Measurements from ENCODE around the gene ATP6V0B. TPM values are rescaled to one million over a fixed set of nuclear protein-coding genes. Genes with fewer than 3 reads are reported as not detected.

ATP6V0B gene
- polyA plus RNA-seq, 1 experiment = 186 TPM

- H3K4me3 ChIP-seq (ENCODE audit: low read depth, low read length) = no peak overlapping the region
- DNase-seq (ENCODE audit: low read depth) = no peak
- no peak for TF ChIP-seq CTCF (IDR thresholded peaks at IDR 0.05; ENCODE audit: insufficient read depth, low read depth, low read length)
- CTCF ChIA-PET = interaction anchor here (1.3 kb wide), 2 partner anchors 18 to 61 kb away, joined by 3 to 4 read pairs; no protein-coding TSS in a partner anchor
- POLR2A ChIA-PET = no interaction called here
- peaks cover 13% of the 10 kb centered on the region for H3K36me3 ChIP-seq (ENCODE audit: control insufficient read depth, insufficient read depth, low read length)
- no peaks in the 10 kb centered on the region for H3K27me3 ChIP-seq (ENCODE audit: control insufficient read depth, insufficient read depth, low read length)
These were observed 12.6 kb downstream of the ATP6V0B start for GRCh38 chr1:43987159-43987902.

- H3K4me3 ChIP-seq (ENCODE audit: low read depth, low read length) = peak overlapping the region; percentile 68
- ChIA-PET POLR2A (no interaction called here), CTCF (interaction anchor here (1.0 to 5.4 kb wide), 3 partner anchors 15 to 58 kb away, joined by 3 to 44 read pairs (median 5); no protein-coding TSS in a partner anchor)
- no peaks in the 10 kb centered on the region for H3K27me3 ChIP-seq (ENCODE audit: control insufficient read depth, insufficient read depth, low read length)
- DNase-seq (ENCODE audit: low read depth) = no peak
- TF ChIP-seq CTCF (IDR thresholded peaks at IDR 0.05; ENCODE audit: insufficient read depth, low read depth, low read length) = peak; percentile 30; the same call in 1 of the 2 replicates
- peaks cover under 1% of the 10 kb centered on the region for H3K36me3 ChIP-seq (ENCODE audit: control insufficient read depth, insufficient read depth, low read length)
These were observed 15.8 kb downstream of the ATP6V0B start for GRCh38 chr1:43990271-43991199.

DNA sequence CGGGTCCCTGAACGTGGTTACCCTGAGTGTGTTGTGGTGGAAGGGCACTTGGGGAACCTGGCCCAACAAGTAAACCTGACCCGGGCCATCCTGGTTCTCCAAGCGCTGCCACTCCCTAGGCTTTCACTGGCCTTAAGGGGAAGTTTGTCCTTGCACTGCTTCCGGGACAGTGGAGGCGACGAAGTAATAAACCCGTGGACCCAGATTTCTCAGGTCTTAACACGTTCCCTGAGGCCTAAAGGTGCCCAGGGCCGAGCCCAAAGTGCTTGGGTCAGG, 16.4 kb downstream of the ATP6V0B start:
- no peaks in the 10 kb centered on the region; the same call in 1 of the 2 replicates for H3K36me3 ChIP-seq (ENCODE audit: control insufficient read depth, insufficient read depth, low read length)
- peak overlapping the region; percentile 68 for H3K4me3 ChIP-seq (ENCODE audit: low read depth, low read length)
- no peak for TF ChIP-seq CTCF (IDR thresholded peaks at IDR 0.05; ENCODE audit: insufficient read depth, low read depth, low read length)
- H3K27me3 ChIP-seq (ENCODE audit: control insufficient read depth, insufficient read depth, low read length) = no peaks in the 10 kb centered on the region
- DNase-seq (ENCODE audit: low read depth) = no peak
- ChIA-PET POLR2A (no interaction called here), CTCF (interaction anchor here (1.0 to 5.4 kb wide), 2 partner anchors 15 to 45 kb away, joined by 3 to 44 read pairs; no protein-coding TSS in a partner anchor)

DNA sequence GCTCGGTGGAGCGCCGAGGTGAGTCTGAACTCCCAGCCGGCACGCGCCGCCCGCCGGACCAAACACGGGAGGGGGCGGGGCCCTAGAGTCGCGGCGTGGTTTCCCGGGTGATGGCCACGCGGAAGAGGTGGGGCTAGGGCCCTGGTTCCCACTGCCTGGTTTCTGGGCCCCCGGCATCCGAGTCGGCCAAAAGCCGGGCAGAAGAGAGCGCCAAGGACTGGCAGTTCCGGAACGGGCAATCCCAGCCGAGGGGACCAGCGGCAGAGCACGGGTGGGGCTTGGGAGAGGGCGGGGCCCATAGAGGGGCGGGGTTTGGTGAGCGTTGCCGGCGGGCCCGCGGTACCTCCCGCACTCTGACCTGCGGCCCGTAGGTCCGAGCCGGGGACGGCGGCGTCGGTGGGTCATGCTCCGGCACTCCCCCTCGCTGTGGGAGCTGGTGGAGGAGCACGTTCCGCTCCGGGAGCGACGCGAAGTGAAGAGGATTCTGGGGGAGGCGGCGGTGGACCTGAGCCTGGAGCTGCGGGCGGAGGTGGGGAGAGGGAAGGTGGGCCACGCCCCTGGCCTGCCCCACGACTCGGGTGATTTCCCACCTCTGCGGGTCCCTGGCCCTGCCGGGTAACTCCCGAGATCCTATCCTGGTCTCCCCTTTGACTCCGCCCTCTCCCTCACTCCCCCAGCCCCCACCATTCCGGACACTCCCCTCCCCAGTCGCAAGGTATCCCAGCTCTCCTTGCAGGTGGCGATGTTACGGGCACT, 16.9 kb downstream of the ATP6V0B start, which contains the start of gene CCDC24:
Gene CCDC24 (plus strand): TSS at position 124 of the 756 bp plus-strand sequence. CDS start 280 bp downstream, at position 404.
- peak within 1 kb of the TSS; percentile 68 for H3K4me3 ChIP-seq (ENCODE audit: low read depth, low read length)
- no peaks in the 10 kb centered on the region for H3K27me3 ChIP-seq (ENCODE audit: control insufficient read depth, insufficient read depth, low read length)
- peak; percentile 40 for DNase-seq (ENCODE audit: low read depth)
- no peaks in the 10 kb centered on the region; the same call in 1 of the 2 replicates for H3K36me3 ChIP-seq (ENCODE audit: control insufficient read depth, insufficient read depth, low read length)
- ChIA-PET CTCF (interaction anchor here (1.1 to 5.4 kb wide), 4 partner anchors 9 to 228 kb away, joined by 3 to 44 read pairs (median 10); no protein-coding TSS in a partner anchor), POLR2A (interaction anchor here (1.3 kb wide), 1 partner anchor 17 kb away, joined by 3 read pairs; the partner anchor contains the start of gene ATP6V0B)
- no peak for TF ChIP-seq CTCF (IDR thresholded peaks at IDR 0.05; ENCODE audit: insufficient read depth, low read depth, low read length)
